ENCODE measurements around the gene POU3F1.

- TF ChIP-seq CTCF (IDR thresholded peaks at IDR 0.05 in 8 of 11, conservative IDR thresholded peaks at IDR 0.05 in 3 of 11) (no peak), POLR2A (IDR thresholded peaks at IDR 0.05) (no peak), POLR2AphosphoS5 (IDR thresholded peaks at IDR 0.05) (no peak)
Measured at GRCh38 chr1:38075191-38075590, 28.6 kb upstream of the POU3F1 start.

All from spleen (tissue), 7 donors.